Spinal cord (tissue), 10 donors: ENCODE data around the gene LRIG1. TPM values are rescaled to one million over a fixed set of nuclear protein-coding genes. Genes with fewer than 3 reads are reported as not detected.

ENCODE experiments used
- DNase-seq, 6 donors: peaks; one replicate each; pipeline versions ENCODE4 v3.0.0 to v3.0.0-alpha.2; 2013 to 2015; ENCODE audit warnings: low spot score in 6 of 6, low read depth in 4 of 6
- H3K27ac ChIP-seq: one replicate; pipeline ENCODE4 v1.5.1; 2013; ENCODE audit warnings: low read depth, low read length, control low read depth
- H3K27me3 ChIP-seq: one replicate; pipeline ENCODE4 v1.6.1; 2013; ENCODE audit warnings: low read length; ENCODE audit not compliant: control insufficient read depth, insufficient read depth
- H3K36me3 ChIP-seq: one replicate; pipeline ENCODE4 v1.6.1; 2013; ENCODE audit warnings: low read length; ENCODE audit not compliant: control insufficient read depth, insufficient read depth
- H3K4me1 ChIP-seq: one replicate; pipeline ENCODE4 v1.6.1; 2013; ENCODE audit warnings: low read length; ENCODE audit not compliant: control insufficient read depth, insufficient read depth
- H3K4me3 ChIP-seq: one replicate; pipeline ENCODE4 v1.5.1; 2013; ENCODE audit warnings: low read depth, low read length, control low read depth
- H3K9me3 ChIP-seq: one replicate; pipeline ENCODE4 v1.6.1; 2013; ENCODE audit warnings: low read length; ENCODE audit not compliant: control insufficient read depth, insufficient read depth
- WGBS: methylation state at CpG from one replicate; pipeline ENCODE4 v1.1.5; 2013; ENCODE audit warnings: missing lambda C conversion rate; ENCODE audit not compliant: insufficient coverage; 5-methylcytosine and 5-hydroxymethylcytosine counted together
- polyA plus RNA-seq, 2 donors: library from polyadenylated mRNA; unstranded; fragments of 120-200 nt; gene quantifications; one replicate each; pipeline ENCODE4 v1.2.1, GENCODE V29; 2013; ENCODE audit not compliant: insufficient read length in 2 of 2
- total RNA-seq, 2 donors: library from RNA; depleted of rRNA in 1 of 2; stranded (reverse); fragments of 120-200 nt in 1 of 2; fragments of >200 nt in 1 of 2; gene quantifications; one replicate each; pipeline versions ENCODE4 v1.2.3 to v1.2.4, GENCODE V29; 2013 to 2014
- donor health status: healthy.

The LRIG1 gene
- total and polyA plus RNA-seq, 4 donors, result 85.4 to 229 (median 147) TPM

GRCh38 chr3:66441692-66442091, 59.1 kb downstream of the LRIG1 start:
- H3K4me3 ChIP-seq, result no peak overlapping the region
- H3K9me3 ChIP-seq, result no peaks in the 10 kb centered on the region
- WGBS, result 87% methylated on average over 6 of the region's 6 CpGs
- no peak for DNase-seq
- peaks cover 79% of the 10 kb centered on the region for H3K4me1 ChIP-seq
- peak overlapping the region; percentile 67 for H3K27ac ChIP-seq
- no peaks in the 10 kb centered on the region for H3K27me3 ChIP-seq
- peaks cover 20% of the 10 kb centered on the region for H3K36me3 ChIP-seq

- H3K4me3 ChIP-seq, result no peak overlapping the region
- DNase-seq, result peak in 1 of 6 donors; percentile 48
- H3K27ac ChIP-seq, result peak overlapping the region; percentile 67
- no peaks in the 10 kb centered on the region for H3K27me3 ChIP-seq
- no peaks in the 10 kb centered on the region for H3K9me3 ChIP-seq
- 29% methylated on average over 4 of the region's 8 CpGs for WGBS
- H3K36me3 ChIP-seq, result peaks cover 20% of the 10 kb centered on the region
- H3K4me1 ChIP-seq, result peaks cover 79% of the 10 kb centered on the region
These were observed 59.7 kb downstream of the LRIG1 start for GRCh38 chr3:66441129-66441528.

GRCh38 chr3:66439666-66440344, 61.0 kb downstream of the LRIG1 start:
- H3K27me3 ChIP-seq, result no peaks in the 10 kb centered on the region
- H3K9me3 ChIP-seq, result no peaks in the 10 kb centered on the region
- DNase-seq, result no peak
- H3K4me3 ChIP-seq, result no peak overlapping the region
- peaks cover 78% of the 10 kb centered on the region for H3K4me1 ChIP-seq
- H3K27ac ChIP-seq, result peak overlapping the region; percentile 67
- WGBS, result 80% methylated on average over 2 of the region's 7 CpGs
- peaks cover 20% of the 10 kb centered on the region for H3K36me3 ChIP-seq

- Histone ChIP-seq H3K4me3 (no peak overlapping the region), H3K4me1 (peaks cover 70% of the 10 kb centered on the region), H3K36me3 (peaks cover 13% of the 10 kb centered on the region), H3K27me3 (no peaks in the 10 kb centered on the region), H3K27ac (peak overlapping the region; percentile 59), H3K9me3 (no peaks in the 10 kb centered on the region)
- WGBS, result 96% methylated on average over 4 of the region's 4 CpGs
- DNase-seq, result peak in 1 of 6 donors; percentile 60
These were observed 62.8 kb downstream of the LRIG1 start for GRCh38 chr3:66438046-66438445.

- no peaks in the 10 kb centered on the region for H3K27me3 ChIP-seq
- WGBS, result 72% methylated on average over 5 of the region's 7 CpGs
- peak overlapping the region; percentile 30 for H3K27ac ChIP-seq
- peaks cover 70% of the 10 kb centered on the region for H3K4me1 ChIP-seq
- no peak for DNase-seq
- peaks cover 13% of the 10 kb centered on the region for H3K36me3 ChIP-seq
- no peaks in the 10 kb centered on the region for H3K9me3 ChIP-seq
- no peak overlapping the region for H3K4me3 ChIP-seq
These were observed 63.4 kb downstream of the LRIG1 start for GRCh38 chr3:66437341-66437929.

- no peak overlapping the region for H3K4me3 ChIP-seq
- H3K4me1 ChIP-seq, result peaks cover 73% of the 10 kb centered on the region
- H3K27ac ChIP-seq, result peak overlapping the region; percentile 58
- no peaks in the 10 kb centered on the region for H3K27me3 ChIP-seq
- H3K36me3 ChIP-seq, result peaks cover 9% of the 10 kb centered on the region
- peak in 1 of 6 donors; percentile 66 for DNase-seq
- no peaks in the 10 kb centered on the region for H3K9me3 ChIP-seq
- 79% methylated on average over 2 of the region's 6 CpGs for WGBS
These were observed 64.8 kb downstream of the LRIG1 start for GRCh38 chr3:66435989-66436388.

GRCh38 chr3:66434726-66435125, 66.1 kb downstream of the LRIG1 start:
- H3K9me3 ChIP-seq, result no peaks in the 10 kb centered on the region
- H3K27me3 ChIP-seq, result no peaks in the 10 kb centered on the region
- no peak overlapping the region for H3K27ac ChIP-seq
- no CpG with 5 or more reads among the region's 7 CpGs for WGBS
- no peak overlapping the region for H3K4me3 ChIP-seq
- peaks cover 70% of the 10 kb centered on the region for H3K4me1 ChIP-seq
- DNase-seq, result peak in 1 of 6 donors; percentile 82
- H3K36me3 ChIP-seq, result peaks cover 4% of the 10 kb centered on the region

- peak overlapping the region; percentile 53 for H3K27ac ChIP-seq
- peaks cover 65% of the 10 kb centered on the region for H3K4me1 ChIP-seq
- no peak for DNase-seq
- peaks cover 4% of the 10 kb centered on the region for H3K36me3 ChIP-seq
- no peaks in the 10 kb centered on the region for H3K27me3 ChIP-seq
- no CpG with 5 or more reads among the region's 4 CpGs for WGBS
- H3K4me3 ChIP-seq, result no peak overlapping the region
- H3K9me3 ChIP-seq, result no peaks in the 10 kb centered on the region
These were observed 67.4 kb downstream of the LRIG1 start for GRCh38 chr3:66433522-66433782.

- H3K4me1 ChIP-seq, result peaks cover 61% of the 10 kb centered on the region
- peaks cover 4% of the 10 kb centered on the region for H3K36me3 ChIP-seq
- H3K27me3 ChIP-seq, result no peaks in the 10 kb centered on the region
- DNase-seq, result no peak
- no peak overlapping the region for H3K4me3 ChIP-seq
- peak overlapping the region; percentile 53 for H3K27ac ChIP-seq
- no peaks in the 10 kb centered on the region for H3K9me3 ChIP-seq
- WGBS, result 73% methylated on average over 5 of the region's 9 CpGs
These were observed 67.9 kb downstream of the LRIG1 start for GRCh38 chr3:66432767-66433521.
